Epithelial cell of prostate (primary cell): ENCODE data around the gene HOXB3.
"Not testable (repeated sequence)": the region's sequence is repeated elsewhere in the genome, so short reads cannot be mapped to it uniquely, and the experiment has no call there.

Experiments used
- DNase-seq: peaks from one replicate; pipeline ENCODE4 v3.0.0-alpha.2; 2011; ENCODE audit warnings: low read depth, low spot score
- H3K27ac ChIP-seq: fragments of 450-650 bp; 2 replicates; pipeline ENCODE4 v1.5.1; 2017; ENCODE audit warnings: mild to moderate bottlenecking

The HOXB3 gene

GRCh38 chr17:48537316-48537715, 52.7 kb downstream of the HOXB3 start:
- H3K27ac ChIP-seq, result no peak overlapping the region
- no peak for DNase-seq

DNA sequence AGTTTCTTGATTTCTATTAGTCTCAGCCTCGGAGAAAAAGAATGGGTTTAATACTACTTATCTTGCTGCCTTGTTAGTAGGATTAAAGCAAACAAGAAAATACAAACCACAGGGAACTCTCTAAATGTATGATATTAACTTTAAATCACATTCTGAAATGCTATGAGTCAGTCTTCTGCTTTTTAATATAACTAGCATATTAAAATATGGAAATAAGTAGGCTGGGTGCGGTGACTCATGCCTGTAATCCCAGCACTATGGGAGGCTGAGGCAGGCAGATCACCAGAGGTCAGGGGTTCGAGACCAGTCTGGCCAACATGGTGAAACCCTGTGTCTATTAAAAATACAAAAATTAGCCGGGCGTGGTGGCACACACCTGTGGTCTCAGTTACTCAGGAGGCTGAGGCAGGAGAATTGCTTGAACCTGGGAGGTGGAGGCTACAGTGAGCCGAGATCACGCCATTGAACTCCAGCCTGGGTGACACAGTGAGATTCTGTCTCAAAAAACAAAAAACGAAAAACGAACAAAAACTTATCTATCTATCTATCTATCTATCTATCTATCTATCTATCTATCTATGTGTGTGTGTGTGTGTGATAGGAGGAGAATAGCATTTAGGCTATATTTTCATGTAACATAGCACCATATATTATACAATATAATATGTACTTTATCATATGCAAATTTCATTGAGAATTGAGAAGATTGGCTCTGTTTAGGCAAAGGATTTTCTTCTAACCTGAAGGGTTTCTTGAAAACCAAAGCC, 54.1 kb downstream of the HOXB3 start:
- not testable (repeated sequence) for DNase-seq, H3K27ac ChIP-seq

DNA sequence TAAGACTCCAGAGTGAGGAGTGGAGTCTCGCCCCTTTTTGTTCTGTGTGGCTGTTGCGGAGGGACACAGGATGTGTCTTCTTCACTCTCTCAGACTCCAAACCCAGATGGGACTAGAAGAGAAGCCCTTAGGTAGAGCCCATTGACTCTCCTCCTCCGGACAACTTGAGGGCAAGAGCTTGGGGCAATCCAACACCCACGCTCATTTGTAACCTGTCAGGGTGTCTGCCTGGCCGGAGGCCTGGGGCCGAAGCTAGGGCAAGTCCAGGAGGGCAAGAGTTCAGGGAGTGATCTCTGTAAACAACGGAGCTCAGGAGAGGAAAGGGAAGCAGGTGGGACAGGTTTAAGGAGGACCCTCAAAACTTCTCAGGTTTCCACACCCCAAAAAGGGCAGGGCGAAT, 57.8 kb downstream of the HOXB3 start:
- DNase-seq, result no peak
- no peak overlapping the region for H3K27ac ChIP-seq

DNA sequence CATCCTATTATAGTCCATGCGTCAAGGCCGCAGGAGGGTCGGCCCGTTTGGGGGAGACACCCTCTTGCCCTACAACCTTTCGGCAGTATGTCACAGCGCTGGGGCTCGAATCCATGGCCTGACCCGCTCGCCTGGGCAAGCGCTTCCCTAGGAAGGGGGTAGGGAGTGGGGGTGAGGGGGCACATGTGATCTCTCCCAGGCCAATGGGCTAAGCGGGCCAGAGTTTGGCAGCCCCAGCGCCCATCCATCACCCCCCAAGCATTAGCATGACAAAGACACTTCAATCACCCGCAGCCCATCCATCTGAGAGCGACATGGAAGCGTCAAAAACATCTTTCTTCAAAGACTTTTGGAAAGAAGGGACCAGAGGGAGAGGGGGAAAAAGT, 59.2 kb downstream of the HOXB3 start, which contains the start of gene HOXB1:
HOXB1 (minus strand) TSS at position 125 of the 386 bp plus-strand sequence; CDS start at position 18, 107 bp downstream.
- no peak within 1 kb of the TSS for H3K27ac ChIP-seq
- DNase-seq, result no peak

DNA sequence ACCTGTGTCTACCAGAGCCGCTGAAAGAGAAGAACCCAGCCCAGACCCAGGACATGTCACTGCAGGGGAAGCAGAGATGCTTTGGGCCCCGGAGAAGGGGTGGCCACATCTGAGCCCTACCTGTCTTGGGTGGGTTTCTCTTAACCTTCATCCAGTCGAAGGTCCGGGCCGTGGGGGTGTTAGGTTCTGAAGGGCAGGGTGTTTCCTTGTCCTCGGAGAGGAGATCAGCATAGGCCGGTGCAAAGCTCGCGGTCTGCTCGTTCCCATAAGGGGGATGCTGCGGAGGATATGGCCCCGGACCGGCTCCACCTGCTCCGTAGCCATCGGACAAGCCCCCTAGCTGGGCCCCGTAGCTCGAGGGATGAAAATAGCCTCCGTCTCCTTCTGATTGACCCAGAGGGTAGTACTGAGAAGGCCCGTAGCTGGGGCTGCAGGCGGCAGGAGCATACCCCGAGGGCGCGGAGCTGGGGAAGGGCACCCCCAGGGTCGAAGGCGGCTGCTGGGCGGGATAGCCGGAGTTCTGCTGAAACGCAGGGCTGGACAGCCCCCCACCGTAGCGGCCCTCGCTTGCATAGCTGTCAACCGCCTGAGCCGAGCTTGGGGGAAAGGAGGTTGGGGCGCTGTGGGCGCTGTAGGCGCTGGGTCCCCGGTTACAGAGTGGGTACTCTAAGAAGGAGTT, 59.7 kb downstream of the HOXB3 start:
- no peak overlapping the region for H3K27ac ChIP-seq
- DNase-seq, result no peak

DNA sequence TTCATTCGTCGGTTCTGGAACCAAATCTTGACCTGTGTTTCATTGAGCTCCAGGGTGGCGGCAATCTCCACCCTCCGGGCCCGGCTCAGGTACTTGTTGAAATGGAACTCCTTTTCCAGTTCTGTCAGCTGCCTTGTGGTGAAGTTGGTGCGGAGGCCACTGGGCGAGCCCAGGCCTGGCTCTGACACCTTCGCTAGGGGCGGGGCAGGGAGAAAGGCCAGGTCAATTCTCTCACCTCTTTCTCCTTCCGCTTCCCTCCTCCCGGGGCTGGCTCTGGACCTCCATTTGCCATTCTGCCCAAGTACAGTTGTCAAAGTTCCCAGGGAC, 60.4 kb downstream of the HOXB3 start:
- no peak overlapping the region for H3K27ac ChIP-seq

GRCh38 chr17:48528936-48529682, 60.9 kb downstream of the HOXB3 start:
- no peak overlapping the region for H3K27ac ChIP-seq
- no peak for DNase-seq

More for the DNA sequence above, 60.4 kb downstream of the HOXB3 start:
- DNase-seq, result no peak

DNA sequence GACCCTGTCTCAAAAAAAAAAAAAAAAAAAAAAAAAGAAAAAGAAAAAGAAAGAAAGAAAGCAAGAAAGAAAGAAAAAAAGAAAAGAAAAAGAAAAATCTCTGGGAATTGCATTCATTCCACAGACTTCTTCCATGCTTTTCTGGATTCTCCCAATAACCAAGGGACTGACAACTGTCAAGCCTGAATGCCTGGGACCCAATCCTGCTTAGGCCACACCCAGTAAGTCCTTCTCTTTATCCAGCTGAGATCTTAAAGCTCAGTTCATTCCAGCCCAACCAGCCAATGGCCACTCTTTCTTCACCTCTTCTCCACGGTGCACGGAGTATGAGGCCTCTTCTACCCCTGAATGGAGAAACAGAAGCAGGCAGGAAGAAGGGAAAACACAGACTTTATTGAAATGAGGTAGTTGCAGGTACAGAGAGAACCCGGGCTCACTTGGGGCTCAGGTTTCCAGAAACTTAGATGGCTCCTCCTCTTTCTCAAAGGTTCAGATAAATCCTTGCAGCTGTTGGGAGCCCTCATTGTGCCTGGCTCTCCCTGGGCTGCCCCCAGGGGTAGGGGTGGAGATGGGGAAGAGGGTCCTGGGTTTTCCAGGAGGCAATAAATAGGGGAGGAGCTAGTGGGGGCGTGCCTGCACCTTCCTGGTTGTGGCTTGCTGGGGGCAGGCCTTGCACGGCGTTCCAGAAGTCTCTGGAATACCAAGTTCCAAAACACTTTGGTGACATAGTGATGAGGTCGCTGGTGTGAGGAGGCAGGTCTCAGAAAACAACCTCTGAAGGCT, 61.7 kb downstream of the HOXB3 start:
- H3K27ac ChIP-seq, result no peak overlapping the region
- no peak for DNase-seq

DNA sequence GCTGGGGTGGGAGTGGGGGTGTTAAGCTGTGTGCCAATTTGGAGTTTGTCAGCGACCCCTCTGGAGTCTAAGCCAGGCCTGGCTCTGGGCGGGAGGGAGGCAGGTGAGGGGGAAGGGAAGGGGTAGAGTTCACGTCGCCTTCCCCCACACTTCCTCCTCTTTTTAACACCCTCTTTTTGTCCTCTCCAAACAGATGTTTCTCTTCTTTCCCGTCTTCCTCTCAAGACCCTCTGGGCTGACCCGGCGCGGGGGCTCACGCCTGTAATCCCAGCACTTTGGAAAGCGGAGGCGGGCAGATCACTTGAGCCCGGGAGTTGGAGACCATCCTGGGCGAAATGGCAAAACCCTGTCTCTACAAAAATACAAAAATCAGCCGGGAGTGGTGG, 62.5 kb downstream of the HOXB3 start:
- H3K27ac ChIP-seq, result no peak overlapping the region
- DNase-seq, result no peak

DNA sequence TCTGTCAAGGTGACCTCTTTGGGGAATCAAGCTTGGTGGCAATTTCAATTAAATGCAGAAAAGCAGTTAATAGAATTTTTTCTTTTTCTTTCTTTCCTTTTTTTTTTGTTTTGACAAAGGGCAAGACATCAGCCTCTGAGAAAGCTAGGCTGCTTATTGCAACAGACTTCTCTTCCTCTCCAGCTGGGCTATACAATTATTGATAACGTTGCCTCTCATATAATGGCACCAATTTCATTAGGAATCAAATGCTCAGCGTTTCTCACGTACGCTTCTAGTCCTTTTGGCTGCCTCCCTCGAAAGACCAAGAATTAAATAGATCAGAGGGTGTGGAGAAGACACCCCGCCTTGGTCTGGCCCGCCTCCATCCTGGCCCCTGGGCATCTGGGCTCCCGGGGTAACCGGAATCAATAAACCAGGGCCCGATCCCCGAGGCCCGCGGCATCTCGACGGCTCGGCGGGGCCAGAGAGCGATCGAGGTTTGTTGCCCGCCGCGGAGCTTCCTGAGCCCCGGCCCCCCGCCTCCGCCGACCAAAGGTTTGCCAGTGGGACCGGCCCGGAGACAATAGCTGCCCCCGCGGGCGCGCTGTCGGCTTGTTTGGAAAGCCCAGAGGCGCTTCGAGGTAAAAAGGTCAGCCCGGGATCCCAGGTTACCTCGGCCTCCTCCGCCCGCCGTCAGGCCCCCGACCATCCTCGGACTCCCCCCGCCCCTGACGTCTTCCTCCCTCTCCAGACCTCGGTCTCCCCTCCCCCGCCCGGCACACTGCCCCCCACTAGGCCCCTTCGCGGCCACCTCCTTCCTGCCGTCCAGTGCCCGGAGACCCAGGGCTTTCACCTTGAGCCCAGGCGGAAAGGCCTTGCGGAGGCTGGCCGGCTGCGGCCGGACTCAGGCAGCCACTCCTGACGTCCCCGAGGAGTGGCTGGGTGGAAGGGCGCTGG, 63.2 kb downstream of the HOXB3 start:
- no peak for DNase-seq
- H3K27ac ChIP-seq, result no peak overlapping the region

- H3K27ac ChIP-seq, result no peak overlapping the region
- no peak for DNase-seq
These were observed 67.0 kb downstream of the HOXB3 start for GRCh38 chr17:48523010-48523409.

- H3K27ac ChIP-seq, result no peak overlapping the region
- no peak for DNase-seq
These were observed 67.9 kb downstream of the HOXB3 start for GRCh38 chr17:48522031-48522653.

DNA sequence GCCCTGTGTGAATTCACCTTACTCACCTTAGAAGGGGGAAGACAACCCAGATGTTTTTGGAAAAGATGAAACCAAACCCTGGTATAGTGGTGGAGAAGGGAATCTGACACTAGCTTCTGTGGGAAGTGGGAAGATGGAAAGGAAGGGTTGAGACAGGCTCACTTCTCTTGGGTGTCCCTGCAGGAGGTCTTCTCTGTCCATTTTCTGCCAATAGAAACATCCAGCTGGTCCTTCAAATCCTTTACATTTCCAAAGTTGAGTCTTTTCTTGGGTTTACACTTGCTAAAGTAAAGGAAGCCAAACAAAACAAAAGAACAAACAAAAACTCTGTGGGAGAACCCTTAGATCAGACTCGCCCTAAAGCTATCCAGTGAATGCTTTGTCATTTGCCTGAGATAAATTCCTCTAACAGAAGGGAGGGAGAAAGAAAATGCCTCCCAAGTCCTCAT, 69.4 kb downstream of the HOXB3 start:
- DNase-seq, result no peak
- no peak overlapping the region for H3K27ac ChIP-seq

GRCh38 chr17:48519427-48519826, 70.6 kb downstream of the HOXB3 start:
- no peak for DNase-seq
- no peak overlapping the region for H3K27ac ChIP-seq

GRCh38 chr17:48517478-48517877, 72.6 kb downstream of the HOXB3 start:
- H3K27ac ChIP-seq, result no peak overlapping the region
- DNase-seq, result no peak

DNA sequence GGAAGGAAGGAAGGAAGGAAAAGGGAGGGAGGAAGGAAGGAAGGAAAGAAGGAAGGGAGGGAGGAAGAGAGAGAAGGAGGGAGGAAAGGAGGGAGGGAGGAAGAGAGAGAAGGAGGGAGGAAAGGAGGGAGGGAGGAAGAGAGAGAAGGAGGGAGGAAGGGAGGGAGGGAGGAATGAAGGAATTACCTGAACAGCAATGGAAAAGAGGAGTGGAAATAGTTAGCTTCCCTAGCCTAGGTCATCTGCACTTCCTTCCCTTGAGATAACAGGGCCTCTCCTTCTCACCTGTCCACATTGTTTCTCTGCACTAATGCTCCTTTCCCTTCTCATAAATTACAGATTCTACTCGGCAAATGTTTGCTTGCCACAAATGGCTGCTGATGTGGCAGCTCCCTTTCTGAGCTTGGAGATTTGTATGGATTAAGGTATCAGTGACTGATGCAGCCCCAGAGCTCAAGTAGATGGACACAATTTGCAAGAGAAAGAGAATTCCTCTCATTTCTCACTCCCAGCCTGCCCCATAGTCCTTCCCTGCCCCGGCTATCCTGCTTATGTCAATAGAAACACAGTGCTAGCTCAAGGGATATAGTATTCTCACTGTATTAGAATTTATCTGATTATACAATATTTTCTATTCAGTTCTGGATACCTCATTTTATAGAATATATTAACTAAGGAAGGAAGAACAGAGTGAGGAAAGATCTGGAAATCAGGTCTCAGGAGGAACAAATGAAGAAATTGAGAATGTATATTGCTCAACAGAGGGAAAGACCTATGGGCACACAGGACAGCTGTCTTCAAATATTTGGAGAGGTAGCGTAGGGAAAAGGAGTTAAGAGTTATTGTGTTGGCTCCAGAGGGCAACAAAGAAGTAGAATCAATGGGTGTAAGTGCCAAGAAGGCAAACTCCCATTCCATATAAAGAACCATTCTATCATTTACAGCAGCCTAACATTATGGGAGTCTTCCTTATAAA, 73.8 kb downstream of the HOXB3 start:
- no peak for DNase-seq
- no peak overlapping the region for H3K27ac ChIP-seq

GRCh38 chr17:48514477-48514876, 75.6 kb downstream of the HOXB3 start:
- no peak overlapping the region for H3K27ac ChIP-seq
- no peak for DNase-seq
